PFSK-1 (cell line): Measurements from ENCODE around the gene ENOSF1.

ENCODE experiments used
- FOXP2 ChIP-seq: optimal IDR thresholded peaks from 2 replicates; pipeline ENCODE3; 2011; ENCODE audit warnings: borderline replicate concordance, control low read depth, inconsistent platforms; ENCODE audit not compliant: insufficient read depth; ENCODE audit errors: extremely low read length, extremely low read depth
- POLR2AphosphoS5 ChIP-seq: IDR thresholded peaks from 2 replicates; pipeline ENCODE4 v1.6.1; 2012; ENCODE audit warnings: low read depth, mild to moderate bottlenecking, control low read depth, low read length, moderate library complexity
- REST ChIP-seq, 2 experiments: IDR thresholded peaks; 2 replicates each; pipeline versions ENCODE4 v1.6.1 to v1.8.0; 2011 to 2012; ENCODE audit warnings: low read depth in 2 of 2, low read length in 2 of 2, control low read depth in 1 of 2, inconsistent platforms in 1 of 2, mild to moderate bottlenecking in 1 of 2, moderate library complexity in 1 of 2; ENCODE audit not compliant: insufficient read depth in 1 of 2
- SIN3A ChIP-seq: IDR thresholded peaks from 2 replicates; pipeline ENCODE4 v1.6.1; 2012; ENCODE audit warnings: mild to moderate bottlenecking, low read length, moderate library complexity, borderline replicate concordance; ENCODE audit not compliant: insufficient read depth
- TAF1 ChIP-seq: IDR thresholded peaks from 2 replicates; pipeline ENCODE4 v1.6.1; 2012; ENCODE audit warnings: low read length, control low read depth, borderline replicate concordance; ENCODE audit not compliant: insufficient read depth

ENOSF1 gene

GRCh38 chr18:725646-726045 lies 13.2 kb upstream of the ENOSF1 start:
- no peak for TF ChIP-seq REST (IDR thresholded peaks at IDR 0.05; ENCODE audit: insufficient read depth in 1 of 2, low read depth in 2 of 2, low read length in 2 of 2)
- no peak for TF ChIP-seq FOXP2
- TF ChIP-seq SIN3A, result no peak
- no peak for TF ChIP-seq TAF1
- no peak for TF ChIP-seq POLR2AphosphoS5

- no peak for TF ChIP-seq FOXP2
- no peak for TF ChIP-seq REST (IDR thresholded peaks at IDR 0.05; ENCODE audit: insufficient read depth in 1 of 2, low read depth in 2 of 2, low read length in 2 of 2)
- TF ChIP-seq SIN3A, result no peak
- TF ChIP-seq POLR2AphosphoS5, result no peak
- TF ChIP-seq TAF1, result no peak
These were observed 11.2 kb upstream of the ENOSF1 start for GRCh38 chr18:723541-724080.

GRCh38 chr18:717003-717402 lies 4.6 kb upstream of the ENOSF1 start:
- TF ChIP-seq FOXP2 (no peak), TAF1 (no peak), REST (IDR thresholded peaks at IDR 0.05; ENCODE audit: insufficient read depth in 1 of 2, low read depth in 2 of 2, low read length in 2 of 2) (no peak), POLR2AphosphoS5 (no peak), SIN3A (no peak)

GRCh38 chr18:715626-716025 lies 3.2 kb upstream of the ENOSF1 start:
- no peak for TF ChIP-seq TAF1

GRCh38 chr18:713135-713490 lies 683 bp upstream of the ENOSF1 start:
- no peak for TF ChIP-seq SIN3A
- TF ChIP-seq TAF1, result no peak

- TF ChIP-seq FOXP2 (no peak), TAF1 (no peak), REST (IDR thresholded peaks at IDR 0.05; ENCODE audit: insufficient read depth in 1 of 2, low read depth in 2 of 2, low read length in 2 of 2) (no peak), POLR2AphosphoS5 (no peak), SIN3A (no peak)
These were observed 601 bp downstream of the ENOSF1 start for GRCh38 chr18:711657-712400.
